Keratinocyte (primary cell): ENCODE results near the gene RIGI. TPM values are rescaled to one million over a fixed set of nuclear protein-coding genes. Genes with fewer than 3 reads are reported as not detected.

Experiments used
- DNase-seq: peaks from one replicate; pipeline ENCODE4 v3.0.0-alpha.2; 2011; ENCODE audit warnings: low read depth, missing footprints, low spot score
- FAIRE-seq: peaks from 2 replicates; lab custom pipeline; 2011; peaks lifted over from hg19 to GRCh38; lab: Jason Lieb, UNC
- H2AFZ ChIP-seq: 2 replicates; pipeline ENCODE4 v1.6.0; 2012; ENCODE audit warnings: low read length, control low read depth, inconsistent platforms; ENCODE audit not compliant: control insufficient read depth
- H3K27ac ChIP-seq: 2 replicates; pipeline ENCODE4 v1.5.1; 2011; ENCODE audit warnings: low read length; ENCODE audit not compliant: control insufficient read depth, insufficient read depth
- H3K27me3 ChIP-seq: 3 replicates; pipeline ENCODE4 v1.6.0; 2011; ENCODE audit warnings: low read length; ENCODE audit not compliant: control insufficient read depth, insufficient read depth; ENCODE audit errors: extremely low read depth
- H3K36me3 ChIP-seq, 2 experiments: 2 replicates in 1 of 2; 3 replicates in 1 of 2; pipeline ENCODE4 v1.5.1; 2011; ENCODE audit warnings: low read length in 2 of 2, mild to moderate bottlenecking in 1 of 2; ENCODE audit not compliant: control insufficient read depth in 2 of 2, insufficient read depth in 2 of 2; ENCODE audit errors: extremely low read depth in 1 of 2
- H3K4me1 ChIP-seq: 3 replicates; pipeline ENCODE4 v1.5.1; 2011; ENCODE audit warnings: low read length; ENCODE audit not compliant: control insufficient read depth, insufficient read depth; ENCODE audit errors: extremely low read depth
- H3K4me2 ChIP-seq: 3 replicates; pipeline ENCODE4 v1.6.0; 2011; ENCODE audit warnings: low read depth, low read length; ENCODE audit not compliant: control insufficient read depth, insufficient read depth; ENCODE audit errors: extremely low read depth
- H3K4me3 ChIP-seq, 3 experiments: fragments of 200-600 bp in 1 of 3; sonication (generic) in 1 of 3; 2 replicates in 2 of 3; 3 replicates in 1 of 3; pipeline ENCODE4 v1.5.1; 2011 to 2016; ENCODE audit warnings: low read length in 3 of 3, mild to moderate bottlenecking in 3 of 3, control low read depth in 2 of 3, inconsistent platforms in 1 of 3, low read depth in 1 of 3, mixed read lengths in 1 of 3, mixed run types in 1 of 3, moderate library complexity in 1 of 3; ENCODE audit not compliant: control insufficient read depth in 2 of 3, insufficient read depth in 2 of 3; ENCODE audit errors: extremely low read depth in 1 of 3
- H3K79me2 ChIP-seq: 2 replicates; pipeline ENCODE4 v1.6.0; 2012; ENCODE audit warnings: low read length; ENCODE audit not compliant: control insufficient read depth, insufficient read depth
- H3K9ac ChIP-seq: 3 replicates; pipeline ENCODE4 v1.6.0; 2011; ENCODE audit warnings: low read length; ENCODE audit not compliant: control insufficient read depth, insufficient read depth; ENCODE audit errors: extremely low read depth
- H3K9me1 ChIP-seq: 3 replicates; pipeline ENCODE4 v1.6.0; 2011; ENCODE audit warnings: low read length; ENCODE audit not compliant: control insufficient read depth, insufficient read depth; ENCODE audit errors: extremely low read depth
- H3K9me3 ChIP-seq: 2 replicates; pipeline ENCODE4 v1.5.1; 2012; ENCODE audit warnings: low read depth, low read length; ENCODE audit not compliant: control insufficient read depth
- H4K20me1 ChIP-seq: 3 replicates; pipeline ENCODE4 v1.6.0; 2011; ENCODE audit warnings: low read length; ENCODE audit not compliant: control insufficient read depth, insufficient read depth; ENCODE audit errors: extremely low read depth
- EZH2 ChIP-seq: IDR thresholded peaks from one replicate; pipeline ENCODE4 v1.6.1; 2012; ENCODE audit warnings: inconsistent platforms, mild to moderate bottlenecking, low read length, moderate library complexity
- dilution Hi-C: fragments of 300-500 bp; cut with MboI; formaldehyde crosslinking; loops from one replicate; pipeline ENCODE4 v1.7.0; 2020; ENCODE audit warnings: low sequenced_read_pairs; ENCODE audit not compliant: extremely low pct_ligation_motif_present
- polyA plus RNA-seq, 5 experiments: library from polyadenylated mRNA; depleted of rRNA in 3 of 5; stranded (reverse) in 3 of 5; stranded (forward) in 1 of 5; unstranded in 1 of 5; fragments of >200 nt; gene quantifications; 1 replicate in 1 of 5; 2 replicates in 3 of 5; 3 replicates in 1 of 5; pipeline versions ENCODE4 v1.2.1 to v1.2.3, GENCODE V29; 2011 to 2012; ENCODE audit warnings: missing spikeins in 2 of 5, low read depth in 1 of 5, low replicate concordance in 1 of 5
- TF ChIP-seq, protein P1 (sequence below), 3 experiments: IDR thresholded peaks in 1 of 3; conservative IDR thresholded peaks in 1 of 3; optimal IDR thresholded peaks in 1 of 3; 2 replicates in 2 of 3; 3 replicates in 1 of 3; pipeline versions ENCODE3 to v1.5.1; 2011; ENCODE audit warnings: low read length in 3 of 3, mild to moderate bottlenecking in 3 of 3, moderate library complexity in 2 of 3, control low read depth in 1 of 3, inconsistent platforms in 1 of 3; ENCODE audit not compliant: insufficient read depth in 2 of 3; ENCODE audit errors: extremely low read depth in 1 of 3

RIGI gene
- polyA plus RNA-seq, 1 donor (not counting 4 experiments of a cell fraction or from before 2014, with no cell fraction given) = 31.4 TPM

DNA sequence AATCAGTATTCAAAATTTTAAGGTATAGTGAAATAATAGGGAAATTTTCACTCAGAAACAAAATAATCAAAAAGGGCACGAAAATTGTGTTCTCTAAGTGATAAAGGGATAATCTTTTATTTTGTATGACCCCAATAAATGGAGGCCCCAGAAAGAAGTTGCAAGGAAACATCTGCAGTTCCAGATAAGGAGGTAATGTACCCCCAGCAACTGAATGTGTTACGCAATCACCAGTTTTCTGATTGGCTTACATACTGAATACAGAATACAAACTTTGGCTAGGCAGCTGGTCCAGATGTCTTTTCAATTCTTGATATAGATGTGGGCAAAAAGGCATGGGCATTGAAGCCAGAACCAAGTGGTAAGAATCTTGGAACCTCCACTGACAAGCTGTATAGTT lies 28.1 kb upstream of the RIGI start:
- no peak overlapping the region for H3K4me2 ChIP-seq
- dilution Hi-C loops = loop anchor here (25.0 kb wide), 1 partner anchor 117 kb away; no protein-coding TSS in a partner anchor
- no peaks in the 10 kb centered on the region for H3K9me1 ChIP-seq
- TF ChIP-seq, protein P1, sequence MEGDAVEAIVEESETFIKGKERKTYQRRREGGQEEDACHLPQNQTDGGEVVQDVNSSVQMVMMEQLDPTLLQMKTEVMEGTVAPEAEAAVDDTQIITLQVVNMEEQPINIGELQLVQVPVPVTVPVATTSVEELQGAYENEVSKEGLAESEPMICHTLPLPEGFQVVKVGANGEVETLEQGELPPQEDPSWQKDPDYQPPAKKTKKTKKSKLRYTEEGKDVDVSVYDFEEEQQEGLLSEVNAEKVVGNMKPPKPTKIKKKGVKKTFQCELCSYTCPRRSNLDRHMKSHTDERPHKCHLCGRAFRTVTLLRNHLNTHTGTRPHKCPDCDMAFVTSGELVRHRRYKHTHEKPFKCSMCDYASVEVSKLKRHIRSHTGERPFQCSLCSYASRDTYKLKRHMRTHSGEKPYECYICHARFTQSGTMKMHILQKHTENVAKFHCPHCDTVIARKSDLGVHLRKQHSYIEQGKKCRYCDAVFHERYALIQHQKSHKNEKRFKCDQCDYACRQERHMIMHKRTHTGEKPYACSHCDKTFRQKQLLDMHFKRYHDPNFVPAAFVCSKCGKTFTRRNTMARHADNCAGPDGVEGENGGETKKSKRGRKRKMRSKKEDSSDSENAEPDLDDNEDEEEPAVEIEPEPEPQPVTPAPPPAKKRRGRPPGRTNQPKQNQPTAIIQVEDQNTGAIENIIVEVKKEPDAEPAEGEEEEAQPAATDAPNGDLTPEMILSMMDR (optimal IDR thresholded peaks at IDR 0.05 in 1 of 3, IDR thresholded peaks at IDR 0.05 in 1 of 3, conservative IDR thresholded peaks at IDR 0.05 in 1 of 3; ENCODE audit: extremely low read depth in 1 of 3, insufficient read depth in 2 of 3, low read length in 3 of 3) = no peak
- TF ChIP-seq EZH2 = no peak
- peaks cover 39% of the 10 kb centered on the region for H3K79me2 ChIP-seq
- DNase-seq = no peak
- H3K4me1 ChIP-seq = peaks cover 12% of the 10 kb centered on the region
- peaks cover 3% of the 10 kb centered on the region for H4K20me1 ChIP-seq
- peaks cover 2 to 3% of the 10 kb centered on the region in 2 experiments for H3K36me3 ChIP-seq
- H3K27ac ChIP-seq = no peak overlapping the region
- no peak for FAIRE-seq
- H3K4me3 ChIP-seq = no peak overlapping the region
- H3K27me3 ChIP-seq = no peaks in the 10 kb centered on the region
- H3K9ac ChIP-seq = no peak overlapping the region
- H3K9me3 ChIP-seq = no peaks in the 10 kb centered on the region
- no peak overlapping the region for H2AFZ ChIP-seq

- peaks cover 52% of the 10 kb centered on the region for H3K79me2 ChIP-seq
- H4K20me1 ChIP-seq = peaks cover 3% of the 10 kb centered on the region
- H3K9ac ChIP-seq = peak within 1 kb of the TSS; percentile 91
- TF ChIP-seq, protein P1 (optimal IDR thresholded peaks at IDR 0.05 in 1 of 3, IDR thresholded peaks at IDR 0.05 in 1 of 3, conservative IDR thresholded peaks at IDR 0.05 in 1 of 3; ENCODE audit: extremely low read depth in 1 of 3, insufficient read depth in 2 of 3, low read length in 3 of 3) = peak in 1 of 3 experiments; percentile 15
- TF ChIP-seq EZH2 = no peak
- FAIRE-seq = peak; percentile 60
- DNase-seq = peak; percentile 69
- peak within 1 kb of the TSS; percentile 91 for H3K27ac ChIP-seq
- H3K36me3 ChIP-seq = peaks cover 2 to 3% of the 10 kb centered on the region in 2 experiments
- no peaks in the 10 kb centered on the region for H3K9me3 ChIP-seq
- no peaks in the 10 kb centered on the region for H3K9me1 ChIP-seq
- peak within 1 kb of the TSS; percentile 94 for H3K4me2 ChIP-seq
- peak within 1 kb of the TSS; percentile 64 to 97 (median 77) for H3K4me3 ChIP-seq
- peak within 1 kb of the TSS; percentile 75 for H2AFZ ChIP-seq
- H3K27me3 ChIP-seq = no peaks in the 10 kb centered on the region
- dilution Hi-C loops = loop anchor here (25.0 kb wide), 1 partner anchor 115 kb away; no protein-coding TSS in a partner anchor
- peaks cover 12% of the 10 kb centered on the region for H3K4me1 ChIP-seq
These were observed 26.3 kb upstream of the RIGI start, which contains the start of the genes SMIM27 and TOPORS for GRCh38 chr9:32552172-32552872. Gene SMIM27, plus strand, starts transcription at chr9:32552327. Its CDS starts 108 bp downstream, at chr9:32552435. Gene TOPORS, minus strand, starts transcription at chr9:32552586. Its CDS starts 150 bp downstream, at chr9:32552436.
